ENCODE data around the gene PLEKHO2.

Gene PLEKHO2

GRCh38 chr15:64895285-64896065 is 53.8 kb downstream of the PLEKHO2 start:
- DNase-seq, result no peak

- DNase-seq, result no peak
Observed at GRCh38 chr15:64896371-64897069, 54.8 kb downstream of the PLEKHO2 start.

- DNase-seq, result no peak
Observed at GRCh38 chr15:64897345-64897985, 55.8 kb downstream of the PLEKHO2 start.

- DNase-seq, result no peak
Observed at GRCh38 chr15:64898406-64898805, 56.7 kb downstream of the PLEKHO2 start.

- DNase-seq, result no peak
Observed at GRCh38 chr15:64901141-64901540, 59.4 kb downstream of the PLEKHO2 start.

- DNase-seq, result no peak
Observed at GRCh38 chr15:64901914-64902313, 60.2 kb downstream of the PLEKHO2 start.

- no peak for DNase-seq
Observed at GRCh38 chr15:64902863-64903262, 61.1 kb downstream of the PLEKHO2 start.

- no peak for DNase-seq
Observed at GRCh38 chr15:64903326-64903950, 61.7 kb downstream of the PLEKHO2 start.

GRCh38 chr15:64904189-64904588 is 62.5 kb downstream of the PLEKHO2 start:
- DNase-seq, result no peak

GRCh38 chr15:64905119-64905831 is 63.6 kb downstream of the PLEKHO2 start:
- peak; percentile 55 for DNase-seq

GRCh38 chr15:64905941-64906340 is 64.2 kb downstream of the PLEKHO2 start:
- DNase-seq, result no peak

- no peak for DNase-seq
Observed at GRCh38 chr15:64906402-64906801, 64.7 kb downstream of the PLEKHO2 start.

GRCh38 chr15:64907991-64908390 is 66.3 kb downstream of the PLEKHO2 start:
- DNase-seq, result no peak

- no peak for DNase-seq
Observed at GRCh38 chr15:64909546-64909945, 67.8 kb downstream of the PLEKHO2 start.

GRCh38 chr15:64911311-64912186 is 69.8 kb downstream of the PLEKHO2 start, which contains the start of gene ANKDD1A:
Gene ANKDD1A, plus strand, starts transcription at chr15:64911902. Its CDS starts 29 bp downstream, at chr15:64911931.
- peak; percentile 65 for DNase-seq

- DNase-seq, result no peak
Observed at GRCh38 chr15:64912379-64913325, 70.9 kb downstream of the PLEKHO2 start.

GRCh38 chr15:64915518-64916227 is 74.0 kb downstream of the PLEKHO2 start:
- no peak for DNase-seq

GRCh38 chr15:64916365-64916764 is 74.7 kb downstream of the PLEKHO2 start:
- no peak for DNase-seq

GRCh38 chr15:64917211-64917610 is 75.5 kb downstream of the PLEKHO2 start:
- no peak for DNase-seq

All from SHP77 treated with DMSO at 0.1 percent for 48 hours (cell line).